Head of caudate nucleus (tissue), 42 donors: ENCODE results near the gene CNDP2.

Experiments
- DNase-seq, 42 donors: peaks; one replicate each; pipeline versions ENCODE4 v3.0.0 to v3.0.0-alpha.2; 2020 to 2021; ENCODE audit warnings: mixed read lengths in 7 of 42
- intact Hi-C: fragments of 100-400 bp; cut with DNase I; formaldehyde crosslinking; loops from one replicate; pipeline ENCODE4 v1.15.0; 2022

Gene CNDP2

GRCh38 chr18:74463983-74464382, 32.2 kb upstream of the CNDP2 start:
- DNase-seq = peak in 2 of 42 donors; percentile 7 to 38
- intact Hi-C loops = no loop called here

GRCh38 chr18:74465775-74466174, 30.4 kb upstream of the CNDP2 start:
- DNase-seq = peak in 1 of 42 donors; percentile 36
- intact Hi-C loops = no loop called here

GRCh38 chr18:74468547-74469061, 27.6 kb upstream of the CNDP2 start:
- intact Hi-C loops = no loop called here
- DNase-seq = peak in 1 of 42 donors; percentile 53

GRCh38 chr18:74472312-74472711, 23.9 kb upstream of the CNDP2 start:
- intact Hi-C loops = no loop called here

GRCh38 chr18:74473976-74474640, 22.1 kb upstream of the CNDP2 start:
- DNase-seq = no peak
- intact Hi-C loops = no loop called here

More at GRCh38 chr18:74472312-74472711, 23.9 kb upstream of the CNDP2 start:
- DNase-seq = no peak

- intact Hi-C loops = loop anchor here (5.0 kb wide), 1 partner anchor 124 kb away; no protein-coding TSS in a partner anchor
- peak in 41 of 42 donors; percentile 58 to 94 (median 80) for DNase-seq
These were observed 20.0 kb upstream of the CNDP2 start for GRCh38 chr18:74476140-74476539.

GRCh38 chr18:74477771-74478170, 18.4 kb upstream of the CNDP2 start:
- peak in 1 of 42 donors; percentile 24 for DNase-seq
- intact Hi-C loops = loop anchor here (5.0 kb wide), 1 partner anchor 125 kb away; no protein-coding TSS in a partner anchor

GRCh38 chr18:74478316-74478715, 17.8 kb upstream of the CNDP2 start:
- DNase-seq = peak in 1 of 42 donors; percentile 33
- intact Hi-C loops = loop anchor here (5.0 kb wide), 1 partner anchor 126 kb away; no protein-coding TSS in a partner anchor

- DNase-seq = no peak
- intact Hi-C loops = loop anchor here (5.0 kb wide), 1 partner anchor 127 kb away; no protein-coding TSS in a partner anchor
These were observed 17.3 kb upstream of the CNDP2 start for GRCh38 chr18:74478880-74479279.

GRCh38 chr18:74479486-74480148, 16.5 kb upstream of the CNDP2 start:
- peak in 1 of 42 donors; percentile 38 for DNase-seq

GRCh38 chr18:74480149-74480651, 16.0 kb upstream of the CNDP2 start:
- intact Hi-C loops = no loop called here
- DNase-seq = no peak

More at GRCh38 chr18:74479486-74480148, 16.5 kb upstream of the CNDP2 start:
- intact Hi-C loops = loop anchor here (5.0 kb wide), 1 partner anchor 127 kb away; no protein-coding TSS in a partner anchor

GRCh38 chr18:74482697-74483096, 13.5 kb upstream of the CNDP2 start:
- intact Hi-C loops = no loop called here
- peak in 2 of 42 donors; percentile 0 to 28 for DNase-seq

- DNase-seq = peak in 14 of 42 donors; percentile 27 to 68 (median 42)
- intact Hi-C loops = no loop called here
These were observed 9.9 kb upstream of the CNDP2 start for GRCh38 chr18:74486119-74486849.

GRCh38 chr18:74488354-74488753, 7.8 kb upstream of the CNDP2 start:
- DNase-seq = peak in 2 of 42 donors; percentile 0 to 28
- intact Hi-C loops = no loop called here

GRCh38 chr18:74488864-74489263, 7.3 kb upstream of the CNDP2 start:
- peak in 1 of 42 donors; percentile 24 for DNase-seq
- intact Hi-C loops = no loop called here

GRCh38 chr18:74489676-74490075, 6.5 kb upstream of the CNDP2 start:
- intact Hi-C loops = loop anchor here (5.0 to 10.0 kb wide), 2 partner anchors 137 to 295 kb away; no protein-coding TSS in a partner anchor
- DNase-seq = peak in 1 of 42 donors; percentile 30

- DNase-seq = peak in 2 of 42 donors; percentile 0 to 16
- intact Hi-C loops = loop anchor here (5.0 to 10.0 kb wide), 2 partner anchors 140 to 297 kb away; no protein-coding TSS in a partner anchor
These were observed 3.9 kb upstream of the CNDP2 start for GRCh38 chr18:74492259-74492658.

GRCh38 chr18:74493689-74494088, 2.5 kb upstream of the CNDP2 start:
- intact Hi-C loops = loop anchor here (5.0 to 10.0 kb wide), 2 partner anchors 141 to 299 kb away; no protein-coding TSS in a partner anchor
- DNase-seq = peak in 34 of 42 donors; percentile 22 to 87 (median 67)

- DNase-seq = no peak
These were observed 1.6 kb upstream of the CNDP2 start for GRCh38 chr18:74494514-74494913.

More at GRCh38 chr18:74494514-74494913, 1.6 kb upstream of the CNDP2 start:
- intact Hi-C loops = loop anchor here (5.0 to 10.0 kb wide), 2 partner anchors 142 to 300 kb away; no protein-coding TSS in a partner anchor
